B cell (primary cell): ENCODE results near the gene MRAP2. TPM values are rescaled to one million over a fixed set of nuclear protein-coding genes. Genes with fewer than 3 reads are reported as not detected.

Experiments
- ATAC-seq: fragments of 200-7000 bp; cut with Tn5 transposase; one replicate; pipeline ENCODE4 v1.10.0; 2021; ENCODE audit warnings: low read depth, mild to moderate bottlenecking, moderate number of reproducible peaks, moderate library complexity
- CTCF ChIA-PET: fragments of 350-600 bp; sonication (Branson Sonifier 250); formaldehyde crosslinking; loops from one replicate; lab custom pipeline; 2021; ENCODE audit warnings: antibody characterized with exemption, inconsistent platforms; lab: Charles Lee
- POLR2A ChIA-PET: fragments of 350-600 bp; sonication (Branson Sonifier 250); formaldehyde crosslinking; loops from one replicate; lab custom pipeline; 2021; ENCODE audit warnings: antibody characterized with exemption; lab: Charles Lee
- DNase-seq: peaks from one replicate; pipeline ENCODE4 v3.0.0; 2013
- H2AFZ ChIP-seq: 2 replicates; pipeline ENCODE4 v1.6.1; 2012; ENCODE audit warnings: mild to moderate bottlenecking, low read depth, low read length; ENCODE audit not compliant: insufficient read depth, poor library complexity, severe bottlenecking
- H3K27ac ChIP-seq, 2 donors: 1 replicate in 1 of 2; 2 replicates in 1 of 2; pipeline ENCODE4 v1.5.1; 2012 to 2013; ENCODE audit warnings: low read length in 2 of 2, mild to moderate bottlenecking in 2 of 2, moderate library complexity in 1 of 2
- H3K27me3 ChIP-seq, 4 experiments: fragments of 200-600 bp in 1 of 4; sonication (generic) in 1 of 4; replicated peaks in 1 of 4; 1 replicate in 2 of 4; 2 replicates in 2 of 4; pipeline versions ENCODE4 v1.6.1 to v1.7.0; 2013 to 2016; ENCODE audit warnings: low read length in 3 of 4, mild to moderate bottlenecking in 2 of 4, mixed read lengths in 1 of 4, moderate library complexity in 1 of 4; ENCODE audit not compliant: insufficient read depth in 4 of 4, control insufficient read depth in 3 of 4; ENCODE audit errors: control extremely low read depth in 1 of 4
- H3K36me3 ChIP-seq, 2 experiments: replicated peaks in 1 of 2; 1 replicate in 1 of 2; 2 replicates in 1 of 2; pipeline versions ENCODE4 v1.6.1 to v1.7.1; 2013; ENCODE audit warnings: low read length in 1 of 2; ENCODE audit not compliant: insufficient read depth in 2 of 2, control insufficient read depth in 1 of 2; ENCODE audit errors: control extremely low read depth in 1 of 2, extremely low read depth in 1 of 2
- H3K4me1 ChIP-seq, 2 donors: fragments of 200-600 bp in 1 of 2; sonication (generic) in 1 of 2; 1 replicate in 1 of 2; 2 replicates in 1 of 2; pipeline versions ENCODE4 v1.5.1 to v1.6.1; 2013 to 2017; ENCODE audit warnings: low read length in 2 of 2; ENCODE audit not compliant: control insufficient read depth in 2 of 2, insufficient read depth in 2 of 2
- H3K4me2 ChIP-seq: replicated peaks from 2 replicates; pipeline ENCODE3; 2012; ENCODE audit warnings: mild to moderate bottlenecking, low read depth, low read length; ENCODE audit not compliant: poor library complexity, severe bottlenecking
- H3K4me3 ChIP-seq, 5 experiments: fragments of 200-600 bp in 1 of 5; sonication (generic) in 1 of 5; 1 replicate in 3 of 5; 2 replicates in 2 of 5; pipeline versions ENCODE4 v1.5.1 to v1.7.0; 2011 to 2016; ENCODE audit warnings: low read length in 4 of 5, mild to moderate bottlenecking in 4 of 5, low read depth in 2 of 5, control low read depth in 1 of 5, moderate library complexity in 1 of 5; ENCODE audit not compliant: insufficient read depth in 1 of 5; ENCODE audit errors: control extremely low read depth in 1 of 5, extremely low read depth in 1 of 5
- H3K79me2 ChIP-seq: fragments of 200-600 bp; sonication (generic); one replicate; pipeline ENCODE4 v1.6.0; 2016; ENCODE audit warnings: low read length; ENCODE audit not compliant: control insufficient read depth, insufficient read depth
- H3K9ac ChIP-seq: fragments of 200-600 bp; sonication (generic); 2 replicates; pipeline ENCODE4 v1.6.1; 2017; ENCODE audit warnings: mild to moderate bottlenecking, low read length, moderate library complexity
- H3K9me3 ChIP-seq, 3 donors: one replicate each; pipeline versions ENCODE4 v1.6.1 to v1.7.1; 2013; ENCODE audit warnings: low read length in 2 of 3; ENCODE audit not compliant: control insufficient read depth in 2 of 3, insufficient read depth in 1 of 3; ENCODE audit errors: control extremely low read depth in 1 of 3
- H4K20me1 ChIP-seq: 2 replicates; pipeline ENCODE4 v1.6.0; 2012; ENCODE audit warnings: mild to moderate bottlenecking, low read length; ENCODE audit not compliant: insufficient read depth, control insufficient read depth, poor library complexity, severe bottlenecking
- H3K27ac Mint-ChIP-seq: one replicate; pipeline ENCODE4 v1.8.0; 2021; ENCODE audit warnings: mixed read lengths
- H3K27me3 Mint-ChIP-seq: one replicate; pipeline ENCODE4 v1.8.0; 2021; ENCODE audit warnings: mixed read lengths
- H3K4me1 Mint-ChIP-seq: one replicate; pipeline ENCODE4 v1.8.0; 2021; ENCODE audit warnings: mixed read lengths
- H3K4me3 Mint-ChIP-seq: one replicate; pipeline ENCODE4 v1.8.0; 2021; ENCODE audit warnings: mixed read lengths
- H3K9me3 Mint-ChIP-seq: one replicate; pipeline ENCODE4 v1.8.0; 2022; ENCODE audit warnings: mixed read lengths; ENCODE audit not compliant: insufficient read depth
- CTCF ChIP-seq: fragments of 200-600 bp; IDR thresholded peaks from one replicate; pipeline ENCODE4 v1.8.0; 2022; ENCODE audit warnings: antibody characterized with exemption, mild to moderate bottlenecking
- EZH2 ChIP-seq: IDR thresholded peaks from 2 replicates; pipeline ENCODE4 v1.6.1; 2012; ENCODE audit warnings: borderline replicate concordance, low read depth, mild to moderate bottlenecking, moderate library complexity, low read length; ENCODE audit not compliant: insufficient read depth, poor library complexity, severe bottlenecking
- WGBS: methylation state at CpG from one replicate; pipeline ENCODE4 v1.1.5; 2013; ENCODE audit warnings: missing lambda C conversion rate; ENCODE audit not compliant: insufficient coverage; 5-methylcytosine and 5-hydroxymethylcytosine counted together
- intact Hi-C: fragments of 100-400 bp; cut with micrococcal nuclease; formaldehyde crosslinking; loops from one replicate; pipeline ENCODE4 v1.10.0; 2022
- polyA plus RNA-seq: library from polyadenylated mRNA; depleted of rRNA; stranded (reverse); fragments of >200 nt; gene quantifications from 2 replicates; pipeline ENCODE4 v1.2.3, GENCODE V29; 2012
- total RNA-seq, 2 donors: library from RNA; stranded (reverse); fragments of 120-200 nt in 1 of 2; gene quantifications; 1 replicate in 1 of 2; 2 replicates in 1 of 2; pipeline versions ENCODE4 v1.2.3 to v1.2.4, GENCODE V29; 2013 to 2022

The MRAP2 gene
- total and polyA plus RNA-seq, 2 donors (not counting 1 experiment from before 2014, with no cell fraction given): not detected

DNA sequence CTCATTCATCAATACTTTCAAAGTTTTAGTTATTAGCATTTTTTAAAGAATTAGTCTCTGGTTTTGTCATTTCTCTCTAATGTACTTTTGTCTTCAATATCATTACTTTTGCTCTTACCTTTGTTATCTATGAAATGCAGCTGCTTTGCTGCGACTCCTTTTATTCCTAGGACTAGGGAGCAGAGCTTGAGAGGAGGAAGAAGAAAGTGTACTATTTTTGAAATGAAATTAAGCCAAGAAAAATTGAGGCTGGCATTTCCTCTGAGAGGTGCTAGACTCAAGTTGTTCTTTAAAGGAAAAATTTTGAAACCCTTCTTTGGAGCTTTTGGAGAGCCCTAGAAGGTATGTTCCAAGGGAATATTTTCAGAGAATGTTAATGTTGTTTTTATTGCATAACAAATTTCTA lies 48.3 kb upstream of the MRAP2 start:
- no peaks in the 10 kb centered on the region for H3K4me1 ChIP-seq
- no peak overlapping the region for H3K4me3 Mint-ChIP-seq
- no peak overlapping the region for H3K9ac ChIP-seq
- H3K4me3 ChIP-seq: no peak overlapping the region
- no peak for ATAC-seq
- no peak for TF ChIP-seq CTCF
- TF ChIP-seq EZH2: no peak
- H3K9me3 ChIP-seq: peaks cover 0 to 4% (median 0%) of the 10 kb centered on the region in 3 donors
- intact Hi-C loops: no loop called here
- H3K4me2 ChIP-seq: no peak overlapping the region
- H3K27me3 ChIP-seq: no peaks in the 10 kb centered on the region
- DNase-seq: no peak
- no peaks in the 10 kb centered on the region for H3K79me2 ChIP-seq
- H3K27ac Mint-ChIP-seq: no peak overlapping the region
- no peaks in the 10 kb centered on the region for H3K9me3 Mint-ChIP-seq
- 40% methylated on average over 1 of the region's 1 CpG for WGBS
- ChIA-PET CTCF (no interaction called here), POLR2A (no interaction called here)
- H3K27me3 Mint-ChIP-seq: no peaks in the 10 kb centered on the region
- H4K20me1 ChIP-seq: no peaks in the 10 kb centered on the region
- no peak overlapping the region for H2AFZ ChIP-seq
- no peak overlapping the region for H3K27ac ChIP-seq
- peaks cover 0 to 5% of the 10 kb centered on the region in 2 experiments for H3K36me3 ChIP-seq
- H3K4me1 Mint-ChIP-seq: no peaks in the 10 kb centered on the region

GRCh38 chr6:83985715-83986114 lies 47.9 kb upstream of the MRAP2 start:
- ATAC-seq (no peak), DNase-seq (no peak)
- TF ChIP-seq EZH2 (no peak), CTCF (no peak)
- H3K4me3 Mint-ChIP-seq: no peak overlapping the region
- intact Hi-C loops: no loop called here
- CTCF ChIA-PET: no interaction called here
- Histone ChIP-seq H3K4me1 (no peaks in the 10 kb centered on the region), H3K27ac (no peak overlapping the region), H3K4me3 (no peak overlapping the region), H2AFZ (no peak overlapping the region), H3K36me3 (peaks cover 0 to 5% of the 10 kb centered on the region in 2 experiments), H3K9ac (no peak overlapping the region), H3K4me2 (no peak overlapping the region), H3K27me3 (no peaks in the 10 kb centered on the region), H4K20me1 (no peaks in the 10 kb centered on the region), H3K9me3 (peaks cover 0 to under 1% (median 0%) of the 10 kb centered on the region in 3 donors), H3K79me2 (no peaks in the 10 kb centered on the region)
- no peaks in the 10 kb centered on the region for H3K4me1 Mint-ChIP-seq
- H3K9me3 Mint-ChIP-seq: no peaks in the 10 kb centered on the region
- POLR2A ChIA-PET: no interaction called here
- H3K27ac Mint-ChIP-seq: no peak overlapping the region
- no peaks in the 10 kb centered on the region for H3K27me3 Mint-ChIP-seq
